ENCODE data around the gene ILDR2.

GRCh38 chr1:167003711-167004110 is 28.4 kb upstream of the ILDR2 start:
- TF ChIP-seq MAX (IDR thresholded peaks at IDR 0.05; ENCODE audit: low read depth) (no peak), TAF1 (IDR thresholded peaks at IDR 0.05; ENCODE audit: borderline replicate concordance, low read depth, low read length) (no peak), RXRA (IDR thresholded peaks at IDR 0.05; ENCODE audit: borderline replicate concordance, low read depth) (no peak), RAD21 (IDR thresholded peaks at IDR 0.05; ENCODE audit: low read length) (no peak), CHD2 (IDR thresholded peaks at IDR 0.05; ENCODE audit: low read length, partially characterized antibody) (no peak)
- TF ChIP-seq, protein P1, sequence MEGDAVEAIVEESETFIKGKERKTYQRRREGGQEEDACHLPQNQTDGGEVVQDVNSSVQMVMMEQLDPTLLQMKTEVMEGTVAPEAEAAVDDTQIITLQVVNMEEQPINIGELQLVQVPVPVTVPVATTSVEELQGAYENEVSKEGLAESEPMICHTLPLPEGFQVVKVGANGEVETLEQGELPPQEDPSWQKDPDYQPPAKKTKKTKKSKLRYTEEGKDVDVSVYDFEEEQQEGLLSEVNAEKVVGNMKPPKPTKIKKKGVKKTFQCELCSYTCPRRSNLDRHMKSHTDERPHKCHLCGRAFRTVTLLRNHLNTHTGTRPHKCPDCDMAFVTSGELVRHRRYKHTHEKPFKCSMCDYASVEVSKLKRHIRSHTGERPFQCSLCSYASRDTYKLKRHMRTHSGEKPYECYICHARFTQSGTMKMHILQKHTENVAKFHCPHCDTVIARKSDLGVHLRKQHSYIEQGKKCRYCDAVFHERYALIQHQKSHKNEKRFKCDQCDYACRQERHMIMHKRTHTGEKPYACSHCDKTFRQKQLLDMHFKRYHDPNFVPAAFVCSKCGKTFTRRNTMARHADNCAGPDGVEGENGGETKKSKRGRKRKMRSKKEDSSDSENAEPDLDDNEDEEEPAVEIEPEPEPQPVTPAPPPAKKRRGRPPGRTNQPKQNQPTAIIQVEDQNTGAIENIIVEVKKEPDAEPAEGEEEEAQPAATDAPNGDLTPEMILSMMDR (IDR thresholded peaks at IDR 0.05): no peak
- TF ChIP-seq, protein P2, sequence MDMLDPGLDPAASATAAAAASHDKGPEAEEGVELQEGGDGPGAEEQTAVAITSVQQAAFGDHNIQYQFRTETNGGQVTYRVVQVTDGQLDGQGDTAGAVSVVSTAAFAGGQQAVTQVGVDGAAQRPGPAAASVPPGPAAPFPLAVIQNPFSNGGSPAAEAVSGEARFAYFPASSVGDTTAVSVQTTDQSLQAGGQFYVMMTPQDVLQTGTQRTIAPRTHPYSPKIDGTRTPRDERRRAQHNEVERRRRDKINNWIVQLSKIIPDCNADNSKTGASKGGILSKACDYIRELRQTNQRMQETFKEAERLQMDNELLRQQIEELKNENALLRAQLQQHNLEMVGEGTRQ (IDR thresholded peaks at IDR 0.05; ENCODE audit: borderline replicate concordance, low read depth, low read length): no peak
